ENCODE measurements around the gene ANKRD63. TPM values are rescaled to one million over a fixed set of nuclear protein-coding genes. Genes with fewer than 3 reads are reported as not detected.
A peak's percentile ranks its signal among the peaks of the same experiment; 100 is the strongest.

Gene ANKRD63
- total RNA-seq, 4 donors from 2014 or later: 1.6 TPM; not detected in 3

DNA sequence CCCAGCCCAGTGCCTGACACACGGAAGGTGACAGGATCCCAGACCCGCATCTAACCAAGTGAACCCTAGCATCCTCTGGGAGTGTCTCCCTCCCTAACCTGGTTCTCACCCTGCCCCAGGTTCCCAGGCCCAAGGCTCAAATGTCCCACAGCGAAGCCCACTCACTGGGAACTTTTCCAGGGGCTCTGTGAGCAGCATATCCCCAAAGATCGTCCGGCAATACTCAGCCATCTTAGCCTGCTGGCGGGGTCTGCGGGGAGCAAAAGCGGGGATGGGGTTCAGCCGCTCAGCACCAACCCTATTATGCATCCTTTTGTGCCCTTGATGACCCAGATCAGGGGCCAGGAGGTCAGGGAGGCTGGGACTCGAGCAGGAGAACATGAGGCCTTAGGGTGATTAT is 14.5 kb upstream of the ANKRD63 start:
- Histone ChIP-seq H3K9me3 (peaks cover 0 to 22% (median 0%) of the 10 kb centered on the region in 3 donors), H3K4me1 (peaks cover 0 to 9% (median 0%) of the 10 kb centered on the region in 3 donors), H3K4me3 (no peak overlapping the region), H3K27me3 (peaks cover 1% of the 10 kb centered on the region), H3K36me3 (peaks cover 0 to 6% of the 10 kb centered on the region in 2 donors), H3K27ac (no peak overlapping the region)
- TF ChIP-seq EP300 (IDR thresholded peaks at IDR 0.05): no peak
- 80% methylated on average over 6 of the region's 10 CpGs; no CpG with 5 or more reads in 1 of the 2 donors for WGBS, 2 donors (ENCODE audit: low coverage in 1 of 2)
- ATAC-seq: no peak

DNA sequence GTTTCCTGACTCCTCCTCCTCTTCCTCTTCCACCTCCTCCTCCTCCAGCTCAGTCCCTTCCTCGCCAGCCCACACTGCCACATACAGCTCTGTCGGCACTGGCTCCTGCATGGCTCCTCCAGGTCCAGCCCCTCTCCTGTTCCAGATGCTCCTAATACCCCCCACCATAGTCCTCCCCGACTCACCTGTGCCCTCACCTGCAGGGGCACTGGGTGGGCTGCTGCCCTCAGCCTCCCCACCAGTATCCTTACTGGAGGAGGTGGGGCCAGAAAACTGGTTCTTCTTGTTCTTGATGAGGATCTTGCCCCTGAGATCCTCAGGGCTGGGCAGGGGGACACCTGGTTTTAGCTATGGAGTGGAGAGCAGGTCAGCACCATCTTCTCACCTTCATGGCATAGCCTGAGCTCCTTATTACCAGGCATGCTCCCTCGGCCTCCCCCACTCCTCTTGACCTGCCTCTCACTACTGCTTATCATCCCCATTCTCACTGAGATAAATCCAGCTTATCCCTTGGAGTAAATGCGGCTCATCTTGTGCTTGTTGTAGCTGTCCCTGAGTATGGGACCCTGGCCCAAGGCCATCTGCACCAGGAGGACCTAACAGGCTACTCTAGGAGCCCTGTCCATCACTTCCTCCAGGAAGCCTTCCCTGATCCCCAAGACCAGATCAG is 13.8 kb upstream of the ANKRD63 start:
- Histone ChIP-seq H3K27ac (no peak overlapping the region), H3K4me1 (peaks cover 0 to 11% (median 0%) of the 10 kb centered on the region in 3 donors), H3K4me3 (no peak overlapping the region), H3K36me3 (peaks cover 0 to 6% of the 10 kb centered on the region in 2 donors), H3K9me3 (peaks cover 0 to 22% (median 0%) of the 10 kb centered on the region in 3 donors), H3K27me3 (no peaks in the 10 kb centered on the region)
- WGBS, 2 donors (ENCODE audit: low coverage in 1 of 2): 75 to 94% methylated on average over 3 to 4 of the region's 5 CpGs
- ATAC-seq: no peak
- TF ChIP-seq POLR2AphosphoS5 (IDR thresholded peaks at IDR 0.05) (no peak), EP300 (IDR thresholded peaks at IDR 0.05) (no peak), POLR2A (IDR thresholded peaks at IDR 0.05) (no peak)
- TF ChIP-seq, protein P1, sequence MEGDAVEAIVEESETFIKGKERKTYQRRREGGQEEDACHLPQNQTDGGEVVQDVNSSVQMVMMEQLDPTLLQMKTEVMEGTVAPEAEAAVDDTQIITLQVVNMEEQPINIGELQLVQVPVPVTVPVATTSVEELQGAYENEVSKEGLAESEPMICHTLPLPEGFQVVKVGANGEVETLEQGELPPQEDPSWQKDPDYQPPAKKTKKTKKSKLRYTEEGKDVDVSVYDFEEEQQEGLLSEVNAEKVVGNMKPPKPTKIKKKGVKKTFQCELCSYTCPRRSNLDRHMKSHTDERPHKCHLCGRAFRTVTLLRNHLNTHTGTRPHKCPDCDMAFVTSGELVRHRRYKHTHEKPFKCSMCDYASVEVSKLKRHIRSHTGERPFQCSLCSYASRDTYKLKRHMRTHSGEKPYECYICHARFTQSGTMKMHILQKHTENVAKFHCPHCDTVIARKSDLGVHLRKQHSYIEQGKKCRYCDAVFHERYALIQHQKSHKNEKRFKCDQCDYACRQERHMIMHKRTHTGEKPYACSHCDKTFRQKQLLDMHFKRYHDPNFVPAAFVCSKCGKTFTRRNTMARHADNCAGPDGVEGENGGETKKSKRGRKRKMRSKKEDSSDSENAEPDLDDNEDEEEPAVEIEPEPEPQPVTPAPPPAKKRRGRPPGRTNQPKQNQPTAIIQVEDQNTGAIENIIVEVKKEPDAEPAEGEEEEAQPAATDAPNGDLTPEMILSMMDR (IDR thresholded peaks at IDR 0.05): no peak

DNA sequence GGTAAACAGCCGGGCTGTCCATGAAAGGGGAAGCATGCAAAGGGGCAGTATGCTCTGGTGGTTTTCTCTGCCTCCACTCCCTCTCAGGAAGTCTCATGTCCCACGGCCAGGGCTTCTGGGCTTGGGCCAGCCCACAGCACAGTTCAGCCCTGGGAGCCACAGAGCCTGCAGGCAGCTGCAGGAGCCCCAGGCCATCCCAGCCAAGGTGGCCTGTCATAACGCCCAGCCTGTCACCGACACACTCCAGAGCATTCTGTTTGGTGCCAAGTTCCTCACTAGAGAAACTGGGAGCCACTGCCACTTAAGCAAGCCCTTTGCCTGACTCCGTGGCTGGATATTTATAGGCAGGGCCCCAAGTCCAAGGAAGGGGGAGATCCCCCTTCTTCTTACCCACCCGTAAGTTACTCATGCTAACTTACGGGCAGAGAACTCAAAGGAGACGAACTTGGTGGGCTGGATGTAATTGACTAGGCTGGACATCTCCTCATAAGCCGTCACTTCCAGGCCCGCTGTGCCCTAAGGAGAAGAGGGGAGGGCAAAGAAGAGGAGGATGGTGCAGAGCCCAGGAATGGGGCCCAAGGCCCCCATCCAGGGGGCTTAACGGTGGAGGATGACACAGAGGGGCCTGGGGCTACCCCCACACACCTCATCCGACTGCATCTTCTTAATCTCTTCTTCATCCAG is 13.2 kb upstream of the ANKRD63 start:
- H3K4me3 ChIP-seq: no peak overlapping the region
- no peaks in the 10 kb centered on the region for H3K27me3 ChIP-seq
- WGBS, 2 donors (ENCODE audit: low coverage in 1 of 2): 40 to 47% methylated on average over 3 to 4 of the region's 12 CpGs
- no peak for TF ChIP-seq POLR2A (IDR thresholded peaks at IDR 0.05)
- peak; percentile 49 for TF ChIP-seq POLR2AphosphoS5 (IDR thresholded peaks at IDR 0.05)
- peaks cover 0 to 17% (median 6%) of the 10 kb centered on the region in 3 donors for H3K4me1 ChIP-seq
- no peak overlapping the region for H3K27ac ChIP-seq
- peaks cover 0 to 6% of the 10 kb centered on the region in 2 donors for H3K36me3 ChIP-seq
- peaks cover 0 to 22% (median 0%) of the 10 kb centered on the region in 3 donors for H3K9me3 ChIP-seq
- ATAC-seq: peak; percentile 28

DNA sequence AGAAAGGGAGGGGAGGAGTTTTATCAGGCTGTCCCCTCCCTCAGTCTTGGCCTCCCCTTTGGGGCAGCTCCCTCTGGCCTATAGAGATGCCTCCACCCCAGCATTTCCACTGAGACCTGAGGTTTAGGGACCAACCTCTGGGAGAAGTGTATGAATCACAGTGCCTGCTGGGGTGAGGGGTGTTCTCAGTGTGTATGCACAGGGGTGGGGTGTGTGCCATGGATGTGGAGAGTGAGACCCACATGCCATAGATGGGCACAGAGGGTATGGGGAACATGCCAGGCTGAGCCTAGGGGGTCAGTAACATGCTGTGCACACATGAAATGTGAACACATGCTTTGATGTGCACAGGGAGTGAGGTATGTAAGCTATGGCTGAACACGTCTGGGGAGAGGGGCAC is 12.4 kb upstream of the ANKRD63 start:
- ATAC-seq: no peak
- Histone ChIP-seq H3K9me3 (peaks cover 0 to 15% (median 0%) of the 10 kb centered on the region in 3 donors), H3K36me3 (peaks cover 0 to 6% of the 10 kb centered on the region in 2 donors), H3K4me1 (peaks cover 0 to 24% (median 10%) of the 10 kb centered on the region in 3 donors), H3K27me3 (no peaks in the 10 kb centered on the region), H3K4me3 (no peak overlapping the region), H3K27ac (no peak overlapping the region)
- 69% methylated on average over 1 of the region's 1 CpG; no CpG with 5 or more reads in 1 of the 2 donors for WGBS, 2 donors (ENCODE audit: low coverage in 1 of 2)
- TF ChIP-seq EP300 (IDR thresholded peaks at IDR 0.05) (no peak), POLR2AphosphoS5 (IDR thresholded peaks at IDR 0.05) (no peak), POLR2A (IDR thresholded peaks at IDR 0.05) (no peak)
- TF ChIP-seq, protein P1 (IDR thresholded peaks at IDR 0.05): no peak

DNA sequence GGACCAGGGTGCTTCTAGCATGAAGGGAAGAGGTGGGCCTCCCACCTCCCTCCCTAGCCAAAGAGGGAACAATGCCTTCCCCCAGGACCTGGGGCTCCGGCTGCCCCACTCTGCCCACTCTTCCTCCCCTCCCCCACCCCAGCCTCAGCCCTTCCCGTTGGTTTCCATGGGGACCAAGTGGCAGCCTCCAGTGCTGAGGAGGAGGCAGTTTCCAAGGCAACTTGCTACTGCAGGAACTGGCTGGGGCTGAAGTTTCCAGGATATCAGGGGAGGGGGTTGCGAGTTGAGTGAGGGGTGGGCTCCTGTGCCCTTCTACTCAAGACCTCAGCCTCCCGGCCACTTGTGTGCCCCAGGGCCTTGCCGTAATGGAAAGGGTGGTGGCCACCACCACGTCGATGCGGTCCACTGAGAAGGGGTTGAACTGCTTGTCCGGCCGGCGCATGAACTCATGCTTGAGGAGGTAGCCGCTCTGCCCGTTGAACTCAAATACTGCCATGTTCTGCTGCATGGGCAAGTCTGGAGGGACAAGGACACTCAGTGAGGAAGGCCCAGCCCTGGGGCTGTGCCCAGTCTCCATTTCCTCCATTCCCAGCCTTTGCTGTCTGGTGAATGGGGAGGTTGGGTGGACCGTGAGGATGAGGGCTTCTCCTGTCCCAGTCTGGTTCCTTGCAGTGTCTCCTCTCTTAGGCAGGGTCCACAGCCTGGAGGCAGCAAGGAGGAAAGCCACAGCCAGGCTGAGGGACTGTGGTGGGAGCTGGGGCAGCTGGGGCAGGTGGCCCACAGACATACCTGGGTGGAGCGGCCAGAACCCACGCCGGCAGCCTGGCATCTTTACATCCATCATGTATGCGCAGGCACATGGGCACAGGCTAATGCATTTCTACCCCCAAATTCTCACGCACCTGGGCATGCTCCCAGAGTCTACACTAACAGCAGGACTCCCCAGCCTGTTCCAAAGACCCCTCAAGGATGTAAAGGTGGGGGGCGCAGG is 11.3 kb upstream of the ANKRD63 start:
- Histone ChIP-seq H3K4me3 (no peak overlapping the region), H3K4me1 (peaks cover 0 to 24% (median 10%) of the 10 kb centered on the region in 3 donors), H3K27me3 (no peaks in the 10 kb centered on the region), H3K9me3 (peaks cover 0 to 4% (median 0%) of the 10 kb centered on the region in 3 donors), H3K36me3 (peaks cover 0 to 6% of the 10 kb centered on the region in 2 donors), H3K27ac (no peak overlapping the region)
- no peak for ATAC-seq
- WGBS, 2 donors (ENCODE audit: low coverage in 1 of 2): 93% methylated on average over 2 of the region's 20 CpGs; no CpG with 5 or more reads in 1 of the 2 donors
- TF ChIP-seq POLR2AphosphoS5 (IDR thresholded peaks at IDR 0.05) (no peak), EP300 (IDR thresholded peaks at IDR 0.05) (no peak), POLR2A (IDR thresholded peaks at IDR 0.05) (no peak)
- TF ChIP-seq, protein P1 (IDR thresholded peaks at IDR 0.05): no peak

All from gastroesophageal sphincter (tissue), 4 donors.